Liver (tissue), 9 donors: ENCODE data around the gene PDE4D. TPM values are rescaled to one million over a fixed set of nuclear protein-coding genes. Genes with fewer than 3 reads are reported as not detected.

Experiments used
- DNase-seq: peaks from one replicate; pipeline ENCODE4 v3.0.0-alpha.2; 2017; ENCODE audit warnings: low spot score
- H3K27ac ChIP-seq, 2 donors: one replicate each; pipeline ENCODE4 v1.7.0; 2013; ENCODE audit warnings: inconsistent platforms in 2 of 2, low read length in 2 of 2, control low read depth in 1 of 2, low read depth in 1 of 2, mild to moderate bottlenecking in 1 of 2
- H3K27me3 ChIP-seq, 4 donors: one replicate each; pipeline versions ENCODE4 v1.6.1 to v1.7.0; 2013; ENCODE audit warnings: low read length in 3 of 4, inconsistent platforms in 1 of 4, mild to moderate bottlenecking in 1 of 4, moderate library complexity in 1 of 4; ENCODE audit not compliant: control insufficient read depth in 4 of 4, insufficient read depth in 4 of 4
- H3K36me3 ChIP-seq, 4 donors: one replicate each; pipeline versions ENCODE4 v1.6.1 to v1.7.0; 2013; ENCODE audit warnings: low read length in 3 of 4, mild to moderate bottlenecking in 3 of 4, low read depth in 1 of 4, moderate library complexity in 1 of 4; ENCODE audit not compliant: control insufficient read depth in 4 of 4, insufficient read depth in 3 of 4
- H3K4me1 ChIP-seq, 4 donors: one replicate each; pipeline versions ENCODE4 v1.6.1 to v1.7.0; 2013; ENCODE audit warnings: low read length in 3 of 4, mild to moderate bottlenecking in 3 of 4, moderate library complexity in 1 of 4; ENCODE audit not compliant: control insufficient read depth in 4 of 4, insufficient read depth in 4 of 4
- H3K4me3 ChIP-seq, 3 donors: one replicate each; pipeline versions ENCODE4 v1.6.1 to v1.7.0; 2013; ENCODE audit warnings: low read length in 3 of 3, control low read depth in 1 of 3, low read depth in 1 of 3, mild to moderate bottlenecking in 1 of 3
- H3K9ac ChIP-seq, 2 donors: one replicate each; pipeline ENCODE4 v1.7.0; 2013; ENCODE audit warnings: low read length in 2 of 2, mild to moderate bottlenecking in 2 of 2, moderate library complexity in 2 of 2, control low read depth in 1 of 2, low read depth in 1 of 2
- H3K9me3 ChIP-seq, 4 donors: one replicate each; pipeline versions ENCODE4 v1.6.1 to v1.7.0; 2013; ENCODE audit warnings: low read length in 3 of 4; ENCODE audit not compliant: control insufficient read depth in 4 of 4
- EGR1 ChIP-seq, 2 donors: IDR thresholded peaks; 2 replicates each; pipeline ENCODE4 v1.6.1; 2016 to 2018; ENCODE audit warnings: antibody characterized with exemption in 2 of 2, low read depth in 2 of 2
- FOXA1 ChIP-seq: IDR thresholded peaks from 2 replicates; pipeline ENCODE4 v1.6.1; 2016; ENCODE audit warnings: antibody characterized with exemption
- FOXA2 ChIP-seq: IDR thresholded peaks from 2 replicates; pipeline ENCODE4 v1.6.1; 2016; ENCODE audit warnings: antibody characterized with exemption
- GABPA ChIP-seq, 2 donors: IDR thresholded peaks in 1 of 2; conservative IDR thresholded peaks in 1 of 2; 2 replicates each; pipeline ENCODE4 v1.6.1; 2016; ENCODE audit warnings: antibody characterized with exemption in 2 of 2, mild to moderate bottlenecking in 1 of 2, moderate library complexity in 1 of 2
- HNF4A ChIP-seq, 2 donors: conservative IDR thresholded peaks; 2 replicates each; pipeline ENCODE4 v1.6.1; 2016; ENCODE audit warnings: antibody characterized with exemption in 2 of 2, mild to moderate bottlenecking in 2 of 2
- HNF4G ChIP-seq: IDR thresholded peaks from 2 replicates; pipeline ENCODE4 v1.6.1; 2016; ENCODE audit warnings: antibody characterized with exemption
- JUND ChIP-seq, 2 donors: IDR thresholded peaks; 2 replicates each; pipeline ENCODE4 v1.6.1; 2016; ENCODE audit warnings: antibody characterized with exemption in 2 of 2
- NR2F2 ChIP-seq: IDR thresholded peaks from 2 replicates; pipeline ENCODE4 v1.6.1; 2016; ENCODE audit warnings: antibody characterized with exemption
- RAD21 ChIP-seq, 2 donors: IDR thresholded peaks; 2 replicates each; pipeline ENCODE4 v1.6.1; 2016; ENCODE audit warnings: antibody characterized with exemption in 2 of 2, mild to moderate bottlenecking in 2 of 2
- RXRA ChIP-seq, 2 donors: IDR thresholded peaks; 2 replicates each; pipeline ENCODE4 v1.6.1; 2017 to 2018; ENCODE audit warnings: antibody characterized with exemption in 2 of 2, mild to moderate bottlenecking in 1 of 2
- SP1 ChIP-seq: IDR thresholded peaks from 2 replicates; pipeline ENCODE4 v1.6.1; 2018; ENCODE audit warnings: antibody characterized with exemption, mild to moderate bottlenecking
- TAF1 ChIP-seq: conservative IDR thresholded peaks from 2 replicates; pipeline ENCODE4 v1.6.1; 2016; ENCODE audit warnings: antibody characterized with exemption, mild to moderate bottlenecking
- YY1 ChIP-seq: IDR thresholded peaks from 2 replicates; pipeline ENCODE4 v1.6.1; 2016; ENCODE audit warnings: antibody characterized with exemption, mild to moderate bottlenecking
- WGBS: extraction: QIAGEN DNeasy Blood & Tissue Kit; methylation state at CpG from one replicate; pipeline ENCODE4 v1.1.7; 2013; 5-methylcytosine and 5-hydroxymethylcytosine counted together
- polyA plus RNA-seq, 2 donors: library from polyadenylated mRNA; stranded (reverse) in 1 of 2; unstranded in 1 of 2; fragments of 200-250 nt in 1 of 2; fragments of >200 nt in 1 of 2; fragmentation: Nextera tagmentation in 1 of 2; extraction: Ambion mirVana in 1 of 2; gene quantifications; one replicate each; pipeline versions ENCODE4 v1.2.1 to v1.2.3, GENCODE V29; 2013 to 2015
- total RNA-seq, 2 donors: library from RNA; depleted of rRNA; stranded (reverse); fragments of >200 nt; gene quantifications; one replicate each; pipeline ENCODE4 v1.2.3, GENCODE V29; 2014
- TF ChIP-seq, protein P1 (sequence below): fragments of 150-350 bp; IDR thresholded peaks from 2 replicates; pipeline ENCODE4 v1.5.1; 2017; ENCODE audit warnings: improper control_type of control experiment, low read depth, low read length; ENCODE audit not compliant: missing input control
- TF ChIP-seq, protein P2 (sequence below): IDR thresholded peaks from 2 replicates; pipeline ENCODE4 v1.6.1; 2016; ENCODE audit warnings: antibody characterized with exemption
- TF ChIP-seq, protein P3 (sequence below): IDR thresholded peaks from 2 replicates; pipeline ENCODE4 v1.6.1; 2016; ENCODE audit warnings: antibody characterized with exemption, mild to moderate bottlenecking
- TF ChIP-seq, protein P4 (sequence below): IDR thresholded peaks from 2 replicates; pipeline ENCODE4 v1.6.1; 2016; ENCODE audit warnings: antibody characterized with exemption
- TF ChIP-seq, protein P5 (sequence below): IDR thresholded peaks from 2 replicates; pipeline ENCODE4 v1.6.1; 2016; ENCODE audit warnings: antibody characterized with exemption
- donor health status: healthy.
- donor health status: healthy.
- donor health status: healthy.
- donor health status: healthy.
- donor health status: healthy.

PDE4D gene
- total and polyA plus RNA-seq, 4 donors, result 0.67 to 11.9 (median 6.5) TPM

DNA sequence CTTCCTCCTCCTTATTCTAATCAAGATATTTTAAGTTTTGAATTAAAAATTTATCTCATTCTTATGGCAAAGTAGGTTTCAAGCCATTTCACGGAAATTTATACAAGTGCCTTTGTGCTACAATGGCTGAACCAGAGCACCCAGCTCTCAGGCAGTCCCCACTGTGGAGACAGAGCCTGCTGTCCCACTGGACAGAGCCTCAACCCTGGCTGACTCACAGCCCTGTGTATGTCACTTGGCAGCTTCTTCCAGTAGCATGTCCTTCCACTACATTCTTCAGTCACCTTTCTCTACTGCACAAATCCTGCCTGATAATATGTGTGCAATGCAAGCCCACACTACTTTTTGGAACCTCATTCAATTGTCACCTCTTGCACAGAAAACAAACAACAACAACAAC is 253.1 kb downstream of the PDE4D start:
- no peaks in the 10 kb centered on the region for H3K36me3 ChIP-seq
- H3K9ac ChIP-seq, result no peak overlapping the region
- no peak overlapping the region for H3K4me3 ChIP-seq
- 95% methylated on average over 1 of the region's 1 CpG for WGBS
- no peak for DNase-seq
- TF ChIP-seq, protein P1, sequence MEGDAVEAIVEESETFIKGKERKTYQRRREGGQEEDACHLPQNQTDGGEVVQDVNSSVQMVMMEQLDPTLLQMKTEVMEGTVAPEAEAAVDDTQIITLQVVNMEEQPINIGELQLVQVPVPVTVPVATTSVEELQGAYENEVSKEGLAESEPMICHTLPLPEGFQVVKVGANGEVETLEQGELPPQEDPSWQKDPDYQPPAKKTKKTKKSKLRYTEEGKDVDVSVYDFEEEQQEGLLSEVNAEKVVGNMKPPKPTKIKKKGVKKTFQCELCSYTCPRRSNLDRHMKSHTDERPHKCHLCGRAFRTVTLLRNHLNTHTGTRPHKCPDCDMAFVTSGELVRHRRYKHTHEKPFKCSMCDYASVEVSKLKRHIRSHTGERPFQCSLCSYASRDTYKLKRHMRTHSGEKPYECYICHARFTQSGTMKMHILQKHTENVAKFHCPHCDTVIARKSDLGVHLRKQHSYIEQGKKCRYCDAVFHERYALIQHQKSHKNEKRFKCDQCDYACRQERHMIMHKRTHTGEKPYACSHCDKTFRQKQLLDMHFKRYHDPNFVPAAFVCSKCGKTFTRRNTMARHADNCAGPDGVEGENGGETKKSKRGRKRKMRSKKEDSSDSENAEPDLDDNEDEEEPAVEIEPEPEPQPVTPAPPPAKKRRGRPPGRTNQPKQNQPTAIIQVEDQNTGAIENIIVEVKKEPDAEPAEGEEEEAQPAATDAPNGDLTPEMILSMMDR, result no peak
- TF ChIP-seq, protein P2, sequence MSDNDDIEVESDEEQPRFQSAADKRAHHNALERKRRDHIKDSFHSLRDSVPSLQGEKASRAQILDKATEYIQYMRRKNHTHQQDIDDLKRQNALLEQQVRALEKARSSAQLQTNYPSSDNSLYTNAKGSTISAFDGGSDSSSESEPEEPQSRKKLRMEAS, result no peak
- TF ChIP-seq HNF4G (no peak), HNF4A (conservative IDR thresholded peaks at IDR 0.05) (no peak), NR2F2 (no peak), RXRA (IDR thresholded peaks at IDR 0.05) (no peak), EGR1 (IDR thresholded peaks at IDR 0.05; ENCODE audit: low read depth in 2 of 2) (no peak), YY1 (no peak), FOXA2 (no peak), FOXA1 (no peak), RAD21 (IDR thresholded peaks at IDR 0.05) (no peak), GABPA (IDR thresholded peaks at IDR 0.05 in 1 of 2, conservative IDR thresholded peaks at IDR 0.05 in 1 of 2) (no peak), TAF1 (no peak), JUND (IDR thresholded peaks at IDR 0.05) (no peak), SP1 (no peak)
- TF ChIP-seq, protein P3, sequence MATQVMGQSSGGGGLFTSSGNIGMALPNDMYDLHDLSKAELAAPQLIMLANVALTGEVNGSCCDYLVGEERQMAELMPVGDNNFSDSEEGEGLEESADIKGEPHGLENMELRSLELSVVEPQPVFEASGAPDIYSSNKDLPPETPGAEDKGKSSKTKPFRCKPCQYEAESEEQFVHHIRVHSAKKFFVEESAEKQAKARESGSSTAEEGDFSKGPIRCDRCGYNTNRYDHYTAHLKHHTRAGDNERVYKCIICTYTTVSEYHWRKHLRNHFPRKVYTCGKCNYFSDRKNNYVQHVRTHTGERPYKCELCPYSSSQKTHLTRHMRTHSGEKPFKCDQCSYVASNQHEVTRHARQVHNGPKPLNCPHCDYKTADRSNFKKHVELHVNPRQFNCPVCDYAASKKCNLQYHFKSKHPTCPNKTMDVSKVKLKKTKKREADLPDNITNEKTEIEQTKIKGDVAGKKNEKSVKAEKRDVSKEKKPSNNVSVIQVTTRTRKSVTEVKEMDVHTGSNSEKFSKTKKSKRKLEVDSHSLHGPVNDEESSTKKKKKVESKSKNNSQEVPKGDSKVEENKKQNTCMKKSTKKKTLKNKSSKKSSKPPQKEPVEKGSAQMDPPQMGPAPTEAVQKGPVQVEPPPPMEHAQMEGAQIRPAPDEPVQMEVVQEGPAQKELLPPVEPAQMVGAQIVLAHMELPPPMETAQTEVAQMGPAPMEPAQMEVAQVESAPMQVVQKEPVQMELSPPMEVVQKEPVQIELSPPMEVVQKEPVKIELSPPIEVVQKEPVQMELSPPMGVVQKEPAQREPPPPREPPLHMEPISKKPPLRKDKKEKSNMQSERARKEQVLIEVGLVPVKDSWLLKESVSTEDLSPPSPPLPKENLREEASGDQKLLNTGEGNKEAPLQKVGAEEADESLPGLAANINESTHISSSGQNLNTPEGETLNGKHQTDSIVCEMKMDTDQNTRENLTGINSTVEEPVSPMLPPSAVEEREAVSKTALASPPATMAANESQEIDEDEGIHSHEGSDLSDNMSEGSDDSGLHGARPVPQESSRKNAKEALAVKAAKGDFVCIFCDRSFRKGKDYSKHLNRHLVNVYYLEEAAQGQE, result no peak
- TF ChIP-seq, protein P4, sequence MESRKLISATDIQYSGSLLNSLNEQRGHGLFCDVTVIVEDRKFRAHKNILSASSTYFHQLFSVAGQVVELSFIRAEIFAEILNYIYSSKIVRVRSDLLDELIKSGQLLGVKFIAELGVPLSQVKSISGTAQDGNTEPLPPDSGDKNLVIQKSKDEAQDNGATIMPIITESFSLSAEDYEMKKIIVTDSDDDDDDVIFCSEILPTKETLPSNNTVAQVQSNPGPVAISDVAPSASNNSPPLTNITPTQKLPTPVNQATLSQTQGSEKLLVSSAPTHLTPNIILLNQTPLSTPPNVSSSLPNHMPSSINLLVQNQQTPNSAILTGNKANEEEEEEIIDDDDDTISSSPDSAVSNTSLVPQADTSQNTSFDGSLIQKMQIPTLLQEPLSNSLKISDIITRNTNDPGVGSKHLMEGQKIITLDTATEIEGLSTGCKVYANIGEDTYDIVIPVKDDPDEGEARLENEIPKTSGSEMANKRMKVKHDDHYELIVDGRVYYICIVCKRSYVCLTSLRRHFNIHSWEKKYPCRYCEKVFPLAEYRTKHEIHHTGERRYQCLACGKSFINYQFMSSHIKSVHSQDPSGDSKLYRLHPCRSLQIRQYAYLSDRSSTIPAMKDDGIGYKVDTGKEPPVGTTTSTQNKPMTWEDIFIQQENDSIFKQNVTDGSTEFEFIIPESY, result no peak
- TF ChIP-seq, protein P5, sequence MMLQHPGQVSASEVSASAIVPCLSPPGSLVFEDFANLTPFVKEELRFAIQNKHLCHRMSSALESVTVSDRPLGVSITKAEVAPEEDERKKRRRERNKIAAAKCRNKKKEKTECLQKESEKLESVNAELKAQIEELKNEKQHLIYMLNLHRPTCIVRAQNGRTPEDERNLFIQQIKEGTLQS, result no peak
- no peaks in the 10 kb centered on the region for H3K4me1 ChIP-seq
- H3K27ac ChIP-seq, result no peak overlapping the region
- no peaks in the 10 kb centered on the region for H3K9me3 ChIP-seq
- H3K27me3 ChIP-seq, result no peaks in the 10 kb centered on the region
